Aorta (tissue), 5 donors: ENCODE measurements around the gene AGK. TPM values are rescaled to one million over a fixed set of nuclear protein-coding genes. Genes with fewer than 3 reads are reported as not detected.
"Not testable (repeated sequence)": the region's sequence is repeated elsewhere in the genome, so short reads cannot be mapped to it uniquely, and the experiment has no call there.

Experiments used
- ATAC-seq: fragments of 200-7000 bp; cut with Tn5 transposase; one replicate; pipeline ENCODE4 v1.9.1; 2022; ENCODE audit warnings: moderate library complexity; ENCODE audit not compliant: low FRiP score
- DNase-seq, 2 donors: peaks; one replicate each; pipeline ENCODE4 v3.0.0-alpha.2; 2020
- H3K27ac ChIP-seq, 2 donors: one replicate each; pipeline ENCODE4 v1.5.1; 2013; ENCODE audit warnings: low read length in 2 of 2, mild to moderate bottlenecking in 2 of 2, moderate library complexity in 2 of 2, control low read depth in 1 of 2, inconsistent platforms in 1 of 2, low read depth in 1 of 2
- H3K27me3 ChIP-seq, 2 donors: one replicate each; pipeline ENCODE4 v1.6.1; 2013; ENCODE audit warnings: control low read depth in 1 of 2, low read length in 1 of 2, mild to moderate bottlenecking in 1 of 2, moderate library complexity in 1 of 2; ENCODE audit not compliant: insufficient read depth in 2 of 2, control insufficient read depth in 1 of 2
- H3K36me3 ChIP-seq, 2 donors: one replicate each; pipeline ENCODE4 v1.6.1; 2013; ENCODE audit warnings: control low read depth in 1 of 2, low read length in 1 of 2, mild to moderate bottlenecking in 1 of 2; ENCODE audit not compliant: insufficient read depth in 2 of 2, control insufficient read depth in 1 of 2
- H3K4me1 ChIP-seq, 2 donors: one replicate each; pipeline ENCODE4 v1.6.1; 2013; ENCODE audit warnings: low read length in 2 of 2, control low read depth in 1 of 2, mild to moderate bottlenecking in 1 of 2, moderate library complexity in 1 of 2; ENCODE audit not compliant: insufficient read depth in 2 of 2, control insufficient read depth in 1 of 2
- H3K4me3 ChIP-seq, 2 donors: one replicate each; pipeline ENCODE4 v1.5.1; 2013; ENCODE audit warnings: low read length in 2 of 2, control low read depth in 1 of 2, mild to moderate bottlenecking in 1 of 2
- H3K9me3 ChIP-seq: one replicate; pipeline ENCODE4 v1.6.1; 2013; ENCODE audit warnings: mild to moderate bottlenecking, low read length; ENCODE audit not compliant: control insufficient read depth
- whole genome bisulfite sequencing, 2 donors: extraction: QIAGEN DNeasy Blood & Tissue Kit; methylation state at CpG; one replicate each; pipeline ENCODE4 v1.1.7; 2013; 5-methylcytosine and 5-hydroxymethylcytosine counted together
- intact Hi-C, 2 donors: fragments of 100-400 bp; cut with DNase I; formaldehyde crosslinking; loops; one replicate each; pipeline versions ENCODE4 v1.14.2 to v1.15.0; 2022
- polyA plus RNA-seq, 2 donors: library from polyadenylated mRNA; stranded (reverse); fragments of 200-250 nt; gene quantifications; one replicate each; pipeline ENCODE4 v1.2.3, GENCODE V29; 2013
- total RNA-seq, 2 donors: library from RNA; stranded (reverse); fragmentation: NEBNext Ultra II Directional; extraction: Animal tissue kit (Norgen Biotek cat#: 25700); gene quantifications; one replicate each; pipeline ENCODE4 v1.2.1, GENCODE V29; 2021
- donor health status: healthy with polysubstance abuse.
- donor health status: Bipolar disorder and iron deficiency.
- donor health status: DM: no; HTN: no; CAD: no.
- donor health status: DM: no; HTN: no; CAD: no.
- donor health status: DM: yes; HTN: yes; CAD: no.

AGK gene
- total and polyA plus RNA-seq, 4 donors = 4.6 to 29.3 (median 16.3) TPM

DNA sequence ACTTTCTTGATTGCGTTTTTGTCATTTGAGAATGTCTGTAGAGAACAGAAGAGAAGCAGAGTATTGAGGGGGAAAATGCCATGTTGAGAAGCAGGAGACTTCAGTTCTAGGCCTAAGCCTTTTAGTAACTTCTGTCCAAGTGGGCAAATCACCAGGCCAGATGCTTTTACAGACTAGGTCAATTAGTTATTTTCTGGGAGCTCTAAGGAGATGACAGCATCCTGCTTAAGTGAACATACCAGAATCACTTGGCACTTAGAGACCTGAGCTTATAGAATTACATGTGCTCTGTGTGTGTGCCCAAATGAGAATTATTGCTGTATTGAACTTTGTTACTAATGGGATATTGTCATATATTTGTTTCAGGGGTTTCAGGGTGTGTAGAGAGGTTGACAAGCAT, 24.0 kb downstream of the AGK start:
- Histone ChIP-seq H3K4me3 (no peak overlapping the region), H3K27ac (no peak overlapping the region), H3K4me1 (no peaks in the 10 kb centered on the region), H3K9me3 (peaks cover 3% of the 10 kb centered on the region), H3K36me3 (peaks cover 0 to 5% of the 10 kb centered on the region in 2 donors), H3K27me3 (no peaks in the 10 kb centered on the region)
- no peak for ATAC-seq
- intact Hi-C loops = no loop called here
- 97 to 100% methylated on average over 1 of the region's 1 CpG for WGBS, 2 donors
- no peak for DNase-seq

DNA sequence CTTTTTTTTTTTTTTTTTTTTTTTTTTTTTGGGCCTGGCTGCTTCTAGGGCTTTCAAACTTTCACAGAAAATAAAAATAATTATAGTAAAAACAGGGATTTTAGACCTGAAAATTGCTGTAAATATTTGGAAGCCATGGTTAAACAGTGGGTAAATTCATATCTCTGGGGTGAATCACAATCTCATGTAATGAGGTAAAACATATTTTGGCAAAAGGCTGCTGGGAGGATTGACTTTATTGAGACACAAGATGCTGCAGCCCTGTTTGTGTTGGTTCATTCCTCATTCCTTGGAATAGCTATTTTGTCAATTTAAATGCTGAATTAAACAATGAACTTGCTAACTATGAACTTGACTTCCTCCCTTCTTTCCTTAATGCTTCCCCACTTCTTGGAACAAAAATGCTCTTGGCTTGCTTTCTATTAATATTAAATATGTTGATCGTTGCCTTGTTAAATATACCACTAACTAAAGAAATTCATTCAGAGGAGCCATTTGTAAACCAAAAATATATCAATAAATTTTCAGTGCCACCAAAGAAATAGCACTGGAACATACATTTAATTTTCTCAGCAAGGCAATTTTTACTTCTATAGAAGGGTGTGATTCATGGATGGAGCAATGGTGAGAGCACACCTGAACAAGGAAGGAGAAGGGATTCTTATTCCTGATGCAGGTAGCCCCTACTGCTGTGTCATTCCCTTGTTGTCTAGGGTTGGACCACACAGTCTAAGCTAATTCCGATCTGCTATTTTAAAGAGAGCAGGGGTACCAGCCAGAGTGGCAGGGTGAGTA, 24.6 kb downstream of the AGK start:
- no peaks in the 10 kb centered on the region for H3K27me3 ChIP-seq
- peaks cover 3% of the 10 kb centered on the region for H3K9me3 ChIP-seq
- DNase-seq (no peak), ATAC-seq (no peak)
- no peak overlapping the region for H3K27ac ChIP-seq
- H3K36me3 ChIP-seq = peaks cover 0 to 5% of the 10 kb centered on the region in 2 donors
- WGBS, 2 donors = 95 to 100% methylated on average over 2 of the region's 2 CpGs
- intact Hi-C loops = no loop called here
- H3K4me1 ChIP-seq = no peaks in the 10 kb centered on the region
- no peak overlapping the region for H3K4me3 ChIP-seq

DNA sequence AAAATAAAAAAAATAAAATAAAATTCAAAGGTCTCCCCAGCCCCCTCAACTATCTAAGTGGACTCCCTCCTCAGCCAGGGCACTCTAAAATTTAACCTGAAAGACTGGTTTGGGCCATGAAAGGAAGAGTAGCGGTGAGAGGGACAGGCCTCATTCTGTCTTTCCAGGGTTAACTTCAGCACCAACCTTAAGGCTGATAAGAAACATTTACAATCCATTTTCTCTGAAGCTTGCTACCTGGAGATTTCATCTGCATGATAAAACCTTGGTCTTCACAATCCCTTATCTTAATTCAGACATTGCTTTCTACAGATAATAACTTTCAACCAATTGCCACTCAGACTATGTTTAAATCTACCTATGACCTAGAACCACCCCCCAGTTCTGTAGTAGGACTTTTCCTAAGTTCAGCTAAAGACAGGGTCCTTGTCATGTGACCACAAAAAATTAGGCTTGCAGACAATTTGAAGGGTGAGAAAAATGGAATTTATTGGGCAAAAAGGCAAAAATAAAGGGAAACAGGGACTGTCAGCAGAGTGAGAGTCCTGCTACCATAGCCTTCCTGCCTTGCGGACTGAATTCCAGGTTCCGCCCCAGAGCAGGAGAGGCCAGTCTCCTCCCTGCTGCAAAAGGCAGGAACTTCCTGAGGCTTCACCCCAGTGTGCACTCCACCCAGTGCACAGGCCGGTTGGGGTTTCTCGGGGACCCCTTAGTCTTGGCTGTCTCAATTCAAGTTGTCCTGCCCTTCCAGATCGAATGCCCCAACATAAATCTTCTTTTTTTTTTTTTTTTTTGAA, 26.0 kb downstream of the AGK start:
- Histone ChIP-seq H3K4me1 (no peaks in the 10 kb centered on the region), H3K27me3 (no peaks in the 10 kb centered on the region), H3K9me3 (peaks cover 3% of the 10 kb centered on the region), H3K4me3 (no peak overlapping the region), H3K27ac (no peak overlapping the region), H3K36me3 (peaks cover 0 to 5% of the 10 kb centered on the region in 2 donors)
- DNase-seq (no peak), ATAC-seq (no peak)
- intact Hi-C loops = no loop called here
- WGBS, 2 donors = 92 to 98% methylated on average over 6 of the region's 6 CpGs

DNA sequence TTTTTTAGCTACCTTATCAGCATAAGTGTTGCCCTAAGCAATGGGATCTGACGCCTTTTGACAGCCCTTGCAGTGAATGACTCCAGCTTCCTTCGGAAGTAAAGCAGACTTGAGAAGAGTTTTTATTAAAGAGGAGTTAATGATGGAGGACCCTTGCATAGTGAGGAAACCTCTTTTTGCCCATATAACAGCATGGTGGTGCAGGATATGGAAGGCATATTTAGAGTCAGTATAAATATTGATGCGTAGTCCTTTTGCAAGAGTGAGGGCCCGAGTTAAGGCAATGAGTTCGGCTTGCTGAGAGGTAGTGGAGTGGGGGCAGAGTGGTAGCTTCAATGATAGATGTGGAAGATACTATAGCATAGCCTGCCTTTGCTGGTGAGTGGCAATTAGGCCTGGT, 28.7 kb downstream of the AGK start:
- H3K27ac ChIP-seq, H3K4me1 ChIP-seq, H3K36me3 ChIP-seq, H3K9me3 ChIP-seq, intact Hi-C loops, DNase-seq, ATAC-seq, H3K27me3 ChIP-seq, H3K4me3 ChIP-seq: not testable (repeated sequence)
- 84 to 85% methylated on average over 5 of the region's 5 CpGs for WGBS, 2 donors

DNA sequence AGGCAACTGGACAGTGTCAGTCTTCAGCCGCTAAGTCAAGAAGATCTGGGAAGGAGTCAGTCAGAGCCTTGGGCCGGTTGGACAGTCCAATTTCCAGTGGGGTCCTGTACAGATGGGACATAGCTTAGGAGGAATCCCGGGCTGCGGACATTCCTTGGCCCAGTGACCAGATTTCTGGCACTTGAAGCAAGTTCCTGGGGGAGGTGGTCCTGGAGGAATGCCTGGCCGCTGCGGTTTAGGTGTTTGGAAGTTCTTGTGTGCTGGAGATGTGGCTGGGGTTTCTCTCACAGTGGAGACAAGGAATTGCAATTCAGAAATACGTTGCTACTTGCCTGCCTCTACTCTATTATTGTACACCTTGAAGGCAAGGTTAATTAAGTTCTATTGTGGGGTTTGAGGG, 30.9 kb downstream of the AGK start:
- H3K4me1 ChIP-seq, H3K4me3 ChIP-seq, intact Hi-C loops, H3K9me3 ChIP-seq, H3K36me3 ChIP-seq, DNase-seq, H3K27me3 ChIP-seq, H3K27ac ChIP-seq, ATAC-seq: not testable (repeated sequence)
- 91% methylated on average over 7 of the region's 7 CpGs for WGBS, 2 donors

DNA sequence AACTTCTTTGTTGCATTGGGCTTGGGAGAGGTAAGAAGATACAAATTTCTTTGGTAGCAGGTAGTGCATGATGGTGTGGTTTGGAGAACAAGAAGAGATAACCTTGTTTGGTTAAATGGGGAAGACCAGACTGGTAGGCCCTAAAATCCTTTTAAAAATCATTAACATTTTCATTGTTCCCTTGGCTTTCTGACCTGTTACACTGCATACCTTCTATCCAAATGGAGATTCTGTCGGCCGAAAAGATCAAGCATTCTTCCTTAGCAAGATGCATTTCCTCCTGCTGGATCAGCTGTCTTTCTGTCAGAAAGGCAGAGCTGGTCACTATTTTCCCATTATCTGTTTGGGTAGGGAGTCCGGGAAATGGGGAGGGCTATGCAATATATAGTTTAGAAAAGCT, 33.7 kb downstream of the AGK start:
- no peak for DNase-seq
- H3K4me1 ChIP-seq = no peaks in the 10 kb centered on the region
- no peak overlapping the region for H3K4me3 ChIP-seq
- H3K27ac ChIP-seq = no peak overlapping the region
- no peaks in the 10 kb centered on the region for H3K36me3 ChIP-seq
- H3K9me3 ChIP-seq = no peaks in the 10 kb centered on the region
- ATAC-seq = no peak
- WGBS, 2 donors = 54 to 60% methylated on average over 3 of the region's 3 CpGs
- no peaks in the 10 kb centered on the region for H3K27me3 ChIP-seq
- intact Hi-C loops = no loop called here

DNA sequence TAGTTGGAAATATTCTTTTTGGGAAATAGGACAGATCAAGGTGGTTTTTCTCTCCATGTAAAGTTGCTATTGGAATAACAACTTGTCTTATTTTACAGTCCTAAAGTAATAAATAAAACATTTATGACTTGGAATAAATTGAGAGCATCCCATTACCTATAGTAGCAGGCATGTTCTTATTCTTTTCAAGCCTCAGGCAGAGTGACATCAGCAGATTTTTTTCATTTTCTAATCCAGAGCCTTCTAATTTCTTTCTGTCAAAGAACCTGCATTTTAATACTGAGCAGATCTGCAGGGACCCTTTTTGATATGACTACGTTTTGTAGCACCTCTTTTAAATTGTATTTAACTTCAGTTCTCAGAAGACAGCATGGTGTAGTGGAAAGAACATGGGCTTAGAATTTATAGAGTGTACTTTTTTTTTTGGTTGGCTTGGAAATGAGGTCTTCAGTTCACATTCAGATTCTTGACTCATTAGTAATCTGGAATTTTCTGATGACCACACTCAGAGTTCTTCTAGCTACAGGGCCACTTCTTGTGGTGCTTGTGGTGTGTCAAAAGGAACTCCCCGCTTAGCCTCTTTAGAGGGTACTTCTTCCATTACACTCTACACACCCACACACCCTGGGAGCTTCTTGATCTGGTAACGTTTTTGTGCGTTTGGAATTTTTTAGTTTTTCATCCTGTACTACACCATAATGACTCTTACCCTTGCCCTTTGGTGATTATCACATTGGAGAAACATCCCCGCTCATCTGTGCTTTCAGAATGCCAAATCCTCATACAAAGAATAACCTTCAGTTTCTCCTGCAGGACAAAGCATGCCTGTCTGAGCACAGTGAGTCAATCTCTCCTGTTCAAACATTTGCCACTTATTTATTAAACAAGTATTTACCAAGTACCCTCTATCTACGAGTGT, 34.6 kb downstream of the AGK start:
- H3K27me3 ChIP-seq = no peaks in the 10 kb centered on the region
- H3K4me3 ChIP-seq = no peak overlapping the region
- intact Hi-C loops = no loop called here
- ATAC-seq (no peak), DNase-seq (no peak)
- H3K27ac ChIP-seq = no peak overlapping the region
- no peaks in the 10 kb centered on the region for H3K4me1 ChIP-seq
- H3K36me3 ChIP-seq = no peaks in the 10 kb centered on the region
- 69 to 73% methylated on average over 6 of the region's 6 CpGs for WGBS, 2 donors
- H3K9me3 ChIP-seq = no peaks in the 10 kb centered on the region

DNA sequence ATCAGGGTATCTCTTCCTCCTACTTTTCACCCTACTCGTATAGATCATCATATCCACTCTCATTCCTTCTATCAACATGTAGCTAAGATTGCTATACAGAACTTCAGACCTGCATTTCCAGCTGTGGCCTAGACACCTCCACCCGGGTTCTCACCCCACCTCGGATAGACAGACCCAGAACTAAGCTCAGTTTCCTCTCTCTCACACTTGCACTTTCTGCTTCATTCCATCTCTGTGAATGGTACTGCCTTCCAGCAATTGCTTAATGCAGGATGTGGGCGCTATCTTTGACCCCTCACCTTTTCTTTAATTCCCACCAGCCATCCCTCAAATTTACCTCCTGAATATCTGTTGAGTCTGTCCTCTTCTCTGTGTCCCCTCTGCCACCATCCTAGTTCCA, 35.7 kb downstream of the AGK start:
- no peaks in the 10 kb centered on the region for H3K27me3 ChIP-seq
- no peaks in the 10 kb centered on the region for H3K9me3 ChIP-seq
- H3K4me3 ChIP-seq = no peak overlapping the region
- H3K4me1 ChIP-seq = no peaks in the 10 kb centered on the region
- WGBS, 2 donors = 93 to 97% methylated on average over 4 of the region's 4 CpGs
- H3K27ac ChIP-seq = no peak overlapping the region
- DNase-seq (no peak), ATAC-seq (no peak)
- no peaks in the 10 kb centered on the region for H3K36me3 ChIP-seq
- intact Hi-C loops = no loop called here
